NCI-H2081 treated with DMSO at 0.1 percent for 48 hours (cell line): Measurements from ENCODE around the gene GTF2A1L.
A peak's percentile ranks its signal among the peaks of the same experiment; 100 is the strongest.
"Not testable (repeated sequence)": the region's sequence is repeated elsewhere in the genome, so short reads cannot be mapped to it uniquely, and the experiment has no call there.

ENCODE experiments used
- DNase-seq: peaks from one replicate; lab custom pipeline; 2025; lab: John Stamatoyannopoulos, UW

GTF2A1L gene, protein sequence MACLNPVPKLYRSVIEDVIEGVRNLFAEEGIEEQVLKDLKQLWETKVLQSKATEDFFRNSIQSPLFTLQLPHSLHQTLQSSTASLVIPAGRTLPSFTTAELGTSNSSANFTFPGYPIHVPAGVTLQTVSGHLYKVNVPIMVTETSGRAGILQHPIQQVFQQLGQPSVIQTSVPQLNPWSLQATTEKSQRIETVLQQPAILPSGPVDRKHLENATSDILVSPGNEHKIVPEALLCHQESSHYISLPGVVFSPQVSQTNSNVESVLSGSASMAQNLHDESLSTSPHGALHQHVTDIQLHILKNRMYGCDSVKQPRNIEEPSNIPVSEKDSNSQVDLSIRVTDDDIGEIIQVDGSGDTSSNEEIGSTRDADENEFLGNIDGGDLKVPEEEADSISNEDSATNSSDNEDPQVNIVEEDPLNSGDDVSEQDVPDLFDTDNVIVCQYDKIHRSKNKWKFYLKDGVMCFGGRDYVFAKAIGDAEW

DNA sequence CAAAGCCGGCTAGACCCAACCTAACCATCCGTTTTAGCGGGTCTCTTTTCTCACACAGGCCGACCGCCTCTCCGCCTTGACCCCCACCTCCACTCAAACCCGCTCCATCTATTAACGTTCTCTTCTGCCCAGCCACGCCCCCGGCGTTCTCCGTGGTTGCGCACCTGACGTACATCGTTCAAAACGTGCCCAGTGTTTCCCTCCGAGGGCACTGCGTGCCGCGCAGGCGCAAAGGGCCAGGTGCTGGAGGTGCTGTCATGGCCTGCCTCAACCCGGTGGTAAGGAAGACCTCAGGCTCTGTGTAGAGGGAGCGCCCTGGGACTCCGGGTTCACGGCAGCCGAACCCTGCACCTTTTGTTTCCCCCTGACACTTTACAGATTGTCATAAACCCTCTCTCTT, at the start of gene GTF2A1L:
Gene GTF2A1L, plus strand, starts transcription at position 239 of the 400 bp plus-strand sequence. Its CDS starts 19 bp downstream, at position 258.
- DNase-seq: no peak

DNA sequence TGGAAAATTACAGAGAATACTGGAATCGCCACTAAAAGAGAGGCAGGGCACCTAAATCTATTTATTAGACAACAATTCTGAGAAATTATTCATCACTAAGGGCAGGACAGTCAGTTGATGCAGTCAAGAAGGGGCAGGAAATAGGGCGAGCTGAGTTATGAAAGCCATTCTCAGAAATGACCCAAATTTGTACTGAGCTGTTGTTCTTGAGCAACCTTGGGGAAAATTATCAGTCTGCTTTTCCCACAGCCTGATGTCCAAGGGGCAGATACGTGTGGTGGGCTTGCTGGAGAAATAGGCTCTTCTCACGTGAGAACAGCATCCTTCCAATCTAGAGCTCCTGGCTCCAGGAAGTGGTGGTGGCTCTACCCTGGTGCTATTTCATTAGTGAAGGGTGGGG, 49.1 kb upstream of the GTF2A1L start:
- DNase-seq: no peak

DNA sequence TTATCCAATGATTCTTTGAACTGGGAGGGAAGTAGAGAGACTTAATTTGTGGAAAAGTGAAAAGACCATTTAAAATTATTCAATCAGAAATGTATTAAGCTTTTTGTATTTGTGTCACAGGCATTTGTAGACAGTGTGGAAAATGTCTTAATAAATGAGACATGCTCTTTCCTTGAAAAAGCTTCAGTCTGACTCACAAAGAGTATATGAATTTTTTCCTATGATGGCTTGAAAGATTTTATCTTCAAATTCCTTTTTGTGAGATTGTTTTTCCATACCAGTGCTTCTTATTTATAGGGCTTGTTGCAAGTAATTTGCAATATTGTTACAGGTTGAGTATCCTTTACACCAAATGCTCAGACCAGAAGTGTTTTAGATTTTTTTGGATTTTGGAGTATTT, 48.2 kb upstream of the GTF2A1L start:
- DNase-seq: no peak

DNA sequence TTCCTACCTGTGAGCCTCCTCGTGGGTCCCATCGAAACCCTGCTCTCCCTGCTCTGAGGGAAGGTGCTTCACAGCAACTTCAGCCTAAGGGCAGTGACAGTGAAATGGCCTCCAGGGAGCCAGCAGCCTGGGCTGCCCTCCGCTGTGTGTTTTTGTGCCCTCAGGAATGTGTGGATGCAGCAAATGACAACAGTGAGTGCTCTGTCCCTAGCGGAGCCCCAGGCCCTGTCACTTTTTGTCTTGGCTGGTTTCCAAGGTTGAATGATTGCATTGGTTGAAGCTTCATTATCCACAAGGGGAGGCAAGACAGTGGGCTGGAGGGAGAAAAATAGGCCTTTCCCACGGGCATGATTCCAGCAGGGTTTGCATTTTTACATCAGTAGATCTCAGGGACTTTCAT, 44.8 kb upstream of the GTF2A1L start:
- DNase-seq: no peak

DNA sequence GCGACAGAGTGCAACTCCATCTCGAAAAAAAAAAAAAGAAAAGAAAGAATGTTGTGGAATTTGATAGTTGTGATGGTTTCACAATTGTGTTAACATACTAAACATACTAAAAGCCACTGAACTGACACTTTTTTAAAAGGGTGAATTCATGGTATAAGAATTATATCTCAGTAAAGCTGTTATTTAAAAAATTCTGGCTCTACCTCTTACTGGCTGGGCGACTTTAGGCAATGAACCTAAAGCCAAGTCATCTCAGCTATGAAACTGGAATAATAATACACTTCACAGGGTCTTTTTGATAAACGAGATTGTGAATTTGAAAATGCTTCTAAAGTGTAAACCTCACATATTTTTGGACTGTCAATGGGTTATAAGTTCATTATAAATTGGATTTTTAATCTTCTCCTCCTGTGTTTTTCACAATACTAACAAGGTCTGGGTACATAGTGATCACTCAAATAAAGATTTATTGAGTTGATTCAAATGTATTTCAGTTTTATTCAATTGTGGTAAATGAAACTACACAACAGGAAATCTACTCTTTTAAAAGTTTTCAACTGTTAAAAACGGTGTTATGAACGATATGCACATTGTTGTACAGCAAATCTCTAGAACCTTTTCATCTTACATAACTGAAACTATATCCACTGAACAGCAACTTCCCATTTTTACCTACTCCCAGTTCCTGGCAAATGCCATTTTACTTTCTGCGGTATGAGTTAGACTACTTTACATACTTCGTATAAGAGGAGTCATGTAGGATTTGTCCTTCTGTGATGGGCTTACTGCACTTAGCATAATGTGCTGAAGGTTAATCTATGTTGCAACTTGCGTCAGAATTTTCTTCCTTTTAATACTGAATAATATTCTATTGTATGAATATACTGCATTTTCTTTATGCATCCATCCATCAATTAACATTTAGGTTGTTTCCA, 43.0 kb upstream of the GTF2A1L start:
- no peak for DNase-seq

DNA sequence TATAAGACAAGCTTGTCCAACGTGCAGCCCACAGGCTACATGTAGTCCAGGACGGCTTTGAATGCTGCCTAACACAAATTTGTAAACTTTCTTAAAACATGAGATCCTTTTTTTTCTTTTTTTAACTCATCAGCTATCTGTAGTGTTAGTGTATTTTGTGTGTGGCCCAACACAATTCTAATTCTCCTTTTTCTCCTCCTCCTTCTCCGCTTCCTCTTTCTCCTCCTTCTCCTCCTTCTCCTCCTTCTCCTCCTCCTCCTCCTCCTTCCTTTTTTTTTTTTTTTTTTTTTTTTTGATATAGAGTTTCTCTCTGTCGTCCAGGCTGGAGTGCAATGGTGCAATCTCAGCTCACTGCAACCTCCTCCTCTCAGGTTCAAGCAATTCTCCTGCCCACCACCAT, 39.3 kb upstream of the GTF2A1L start:
- no peak for DNase-seq

DNA sequence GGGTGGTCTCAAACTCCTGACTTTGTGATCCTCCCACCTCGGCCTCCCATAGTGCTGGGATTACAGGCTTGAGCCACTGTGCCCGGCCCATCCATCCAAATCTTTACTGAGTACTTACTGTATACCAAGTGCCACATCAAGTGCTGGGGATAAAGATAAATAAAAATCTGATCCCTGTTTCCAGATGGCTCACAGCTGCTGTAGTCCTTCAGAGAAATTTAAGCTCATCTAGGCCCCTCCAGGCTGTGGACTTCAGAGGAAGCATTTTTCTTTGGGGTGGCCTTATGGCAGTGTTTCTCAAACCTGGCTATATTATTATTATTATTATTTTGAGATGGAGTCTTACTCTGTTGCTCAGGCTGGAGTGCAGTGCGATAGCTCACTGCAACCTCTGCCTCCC, 33.7 kb upstream of the GTF2A1L start:
- DNase-seq: no peak

DNA sequence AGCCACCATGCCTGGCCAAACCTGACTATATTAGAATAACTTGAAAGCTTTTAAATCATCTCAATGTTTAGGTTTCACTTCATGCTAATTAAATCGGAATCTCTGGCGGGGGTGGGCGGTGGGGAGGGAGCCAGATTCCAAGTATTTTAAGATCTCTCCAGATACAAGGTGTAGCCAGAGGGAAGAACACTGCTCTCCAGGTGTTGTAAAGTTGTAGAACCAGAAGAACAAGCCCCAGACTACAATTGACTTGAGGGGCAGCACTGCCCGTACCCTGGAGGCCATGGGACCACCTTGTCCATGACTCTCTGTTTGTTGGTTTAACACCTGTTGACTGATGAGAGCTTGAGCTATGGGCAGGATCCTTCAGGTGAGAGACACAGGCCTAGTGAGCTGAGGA, 33.1 kb upstream of the GTF2A1L start:
- DNase-seq: no peak

DNA sequence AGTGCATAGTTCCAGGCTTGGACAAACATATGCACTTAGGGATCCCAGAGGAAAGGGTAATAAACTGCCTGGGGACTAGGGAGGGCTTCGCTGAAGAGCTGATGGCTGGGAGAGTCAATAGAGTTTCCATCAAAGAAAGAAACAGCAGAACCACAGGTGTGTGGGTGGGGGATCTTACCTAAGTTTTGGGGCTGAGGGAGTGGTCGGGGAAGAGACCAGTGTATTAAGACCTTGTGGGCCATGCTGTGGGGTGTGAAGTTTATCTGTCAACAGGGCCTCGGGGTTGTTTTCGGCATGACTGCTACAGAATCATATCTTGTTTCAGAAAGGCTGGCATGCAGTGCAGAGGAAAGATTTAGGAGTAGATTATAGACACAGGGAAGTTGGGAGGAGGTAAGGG, 31.2 kb upstream of the GTF2A1L start:
- no peak for DNase-seq

DNA sequence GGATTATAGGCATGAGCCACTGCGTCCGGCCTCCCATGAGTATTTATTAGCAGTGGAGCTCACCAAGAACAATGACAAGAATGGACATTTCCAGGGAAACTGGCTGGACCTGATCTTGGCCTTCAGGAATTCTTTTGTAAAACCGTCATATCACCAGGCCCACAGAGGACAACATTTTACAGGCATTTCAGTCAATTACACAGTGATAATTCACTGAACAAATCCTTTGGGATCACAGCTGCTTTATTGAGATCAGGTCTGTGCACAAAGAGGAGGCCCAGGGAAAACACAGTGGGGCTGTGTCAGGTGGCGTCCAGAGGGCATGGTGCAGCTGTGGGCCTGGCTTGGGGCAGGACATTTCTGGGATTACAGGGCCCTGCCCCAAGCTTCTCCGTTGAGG, 30.1 kb upstream of the GTF2A1L start:
- DNase-seq: no peak

DNA sequence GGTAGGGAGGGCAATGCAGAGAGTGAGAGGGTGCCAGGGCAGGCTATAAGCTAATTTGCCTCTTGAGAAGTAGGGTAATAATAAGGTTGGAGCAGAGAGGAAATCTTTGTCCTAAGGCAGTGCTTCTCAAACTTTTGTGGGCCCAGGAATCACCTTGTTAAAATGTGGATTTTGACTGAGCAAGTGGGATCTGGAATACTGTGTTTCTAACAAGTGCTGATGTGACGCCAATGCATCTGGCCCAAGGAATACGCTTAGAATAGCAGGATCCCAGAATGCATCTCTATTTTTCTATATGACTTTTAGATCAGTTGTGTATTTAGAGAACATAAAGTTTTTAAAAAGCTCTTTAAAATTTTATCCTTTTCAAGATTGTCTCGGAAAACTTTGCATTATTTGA, 29.7 kb upstream of the GTF2A1L start:
- DNase-seq: no peak

DNA sequence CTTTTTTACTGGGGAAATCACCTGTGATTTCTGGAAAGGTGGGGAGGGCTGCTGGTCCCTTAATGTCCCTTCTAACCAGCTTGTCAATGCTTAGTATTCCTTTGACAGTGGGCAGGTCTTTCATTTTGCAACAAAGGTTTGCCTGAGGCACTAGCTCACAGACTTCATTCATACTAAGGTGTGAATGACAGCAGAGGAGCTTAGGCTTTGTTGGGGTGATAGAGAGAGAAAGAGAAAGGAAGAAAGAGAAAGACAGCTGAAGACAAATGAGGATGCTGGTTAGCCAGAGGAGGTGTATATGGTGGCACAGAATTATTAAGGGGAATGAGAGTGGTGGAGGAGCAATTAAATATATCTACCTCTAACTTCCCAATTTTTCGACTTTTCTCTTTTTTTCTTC, 28.9 kb upstream of the GTF2A1L start:
- no peak for DNase-seq

DNA sequence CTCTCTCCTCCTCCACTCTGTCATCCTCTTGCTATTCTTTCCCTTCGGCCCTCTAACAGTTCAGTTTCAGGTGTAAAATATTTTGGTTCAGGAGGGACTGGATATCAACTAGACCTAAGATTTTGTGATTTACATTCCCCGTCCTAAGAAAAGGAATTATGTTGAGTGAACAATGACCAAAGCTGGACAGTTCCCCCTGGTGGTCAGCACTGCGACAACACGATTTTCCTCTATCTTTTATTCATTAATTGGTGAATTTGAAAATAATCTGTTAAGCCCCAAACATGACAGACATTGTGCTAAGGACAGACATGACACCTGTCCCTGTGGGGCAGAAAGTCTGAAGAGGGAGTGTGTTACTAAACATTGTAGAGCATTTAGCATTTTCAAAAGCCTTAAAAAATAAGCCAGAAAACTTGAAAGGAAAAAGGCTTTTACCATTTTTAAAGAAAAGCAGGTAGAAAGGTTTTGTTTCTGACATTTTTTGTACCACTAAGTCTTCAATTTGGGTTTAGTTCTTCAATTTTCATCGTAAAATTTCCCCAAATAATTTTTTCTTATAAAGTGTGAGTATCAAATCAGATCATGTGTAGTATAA, 28.4 kb upstream of the GTF2A1L start:
- DNase-seq: peak; percentile 17

DNA sequence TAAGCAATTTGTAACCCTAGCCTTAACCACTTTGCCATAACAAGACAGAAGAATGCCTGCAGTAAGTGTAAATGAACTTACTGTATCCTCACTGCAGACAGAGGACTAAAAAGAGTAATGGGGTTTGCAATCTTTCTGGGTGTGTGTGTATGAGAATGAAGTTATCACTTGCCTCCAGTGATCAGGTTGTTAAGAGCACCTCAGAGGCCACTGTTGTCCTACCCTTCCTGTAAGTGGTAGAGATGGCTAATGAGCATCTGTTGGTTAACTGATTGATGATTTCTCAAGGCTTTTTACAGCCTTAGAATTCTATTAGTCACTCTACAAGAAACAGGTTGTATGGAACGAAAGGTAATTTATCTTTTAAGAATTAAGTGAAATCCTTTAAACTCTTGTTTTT, 27.6 kb upstream of the GTF2A1L start:
- DNase-seq: no peak

DNA sequence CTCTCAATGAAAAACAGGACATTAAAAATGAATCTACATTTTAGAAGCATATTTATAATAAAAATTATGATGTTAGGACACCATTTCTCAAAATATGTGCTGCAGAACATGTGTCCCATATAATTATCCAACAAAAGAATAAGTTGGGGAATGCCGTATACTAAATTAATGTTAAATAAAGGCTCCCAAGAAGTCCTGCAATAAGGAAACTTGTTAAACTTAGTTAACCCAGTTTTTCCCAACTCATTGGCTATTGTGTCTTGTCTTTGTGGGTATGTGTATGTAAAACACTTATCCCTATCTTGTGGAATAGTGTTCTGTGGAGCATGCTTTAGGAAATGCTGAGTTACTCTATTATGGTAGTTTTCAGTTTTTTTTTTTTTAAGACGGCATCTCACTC, 25.6 kb upstream of the GTF2A1L start:
- no peak for DNase-seq

DNA sequence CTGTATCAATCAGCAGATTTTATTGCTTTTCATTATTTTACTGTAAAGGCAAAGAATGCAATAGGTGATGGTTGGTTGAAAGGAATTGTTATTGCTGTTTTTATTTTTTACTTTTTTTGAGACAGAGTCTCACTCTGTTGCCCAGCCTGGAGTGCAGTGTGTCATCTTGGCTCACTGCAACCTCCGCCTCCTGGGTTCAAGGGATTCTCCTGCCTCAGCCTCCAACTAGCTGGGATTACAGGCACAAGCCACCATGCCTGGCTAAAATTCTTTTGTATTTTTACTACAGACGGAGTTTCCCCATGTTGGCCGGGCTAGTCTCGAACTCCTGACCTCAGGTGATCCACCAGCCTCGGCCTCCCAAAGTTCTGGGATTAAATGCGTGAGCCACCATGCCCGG, 20.9 kb upstream of the GTF2A1L start:
- not testable (repeated sequence) for DNase-seq

DNA sequence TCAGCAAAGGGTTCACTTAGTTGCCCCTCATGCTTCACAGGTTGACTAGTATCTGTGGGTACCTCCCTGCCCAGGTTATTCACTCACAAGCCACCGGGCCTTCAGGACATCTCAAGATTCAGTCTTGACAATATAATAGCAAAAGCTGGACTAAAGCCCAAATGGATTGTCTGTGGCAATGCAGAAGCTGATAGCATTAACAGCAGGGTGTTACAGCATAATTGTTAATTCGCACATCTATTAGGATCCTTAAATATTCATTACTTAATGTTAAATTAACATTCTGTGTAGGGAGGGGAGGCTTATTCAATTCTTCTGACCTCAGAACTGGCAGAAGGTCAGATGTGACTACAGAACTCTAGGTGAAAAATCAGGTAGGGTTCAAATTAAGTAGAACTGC, 20.2 kb upstream of the GTF2A1L start:
- DNase-seq: no peak

DNA sequence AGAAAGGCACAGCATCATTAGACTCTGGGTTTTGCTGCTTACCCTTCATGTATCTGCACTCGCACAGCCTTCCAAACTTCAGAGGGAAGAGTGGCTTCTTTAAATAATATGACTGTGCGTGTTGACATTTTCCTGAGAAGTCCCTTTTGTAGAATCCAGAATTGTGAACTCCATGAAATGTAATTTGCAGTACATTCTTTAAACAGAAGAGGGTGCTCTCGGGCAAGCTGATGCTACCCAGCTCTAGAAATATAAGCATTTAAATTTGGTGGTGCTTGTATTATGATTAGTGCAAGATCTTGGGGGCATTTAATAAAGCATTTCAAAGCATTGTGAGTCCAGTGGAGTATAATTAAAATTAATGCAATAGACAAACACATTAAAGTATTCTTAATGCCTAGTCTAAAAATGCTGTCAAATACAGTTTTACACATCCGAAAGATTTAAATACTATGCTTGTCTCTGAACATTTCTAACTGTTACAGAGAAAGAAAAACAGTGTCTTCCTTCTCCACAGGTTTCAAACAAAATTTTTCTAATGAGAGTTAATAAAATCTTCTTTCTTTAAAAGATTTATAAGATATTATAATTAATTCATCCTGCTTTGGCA, 17.3 kb upstream of the GTF2A1L start:
- peak; percentile 6 for DNase-seq

DNA sequence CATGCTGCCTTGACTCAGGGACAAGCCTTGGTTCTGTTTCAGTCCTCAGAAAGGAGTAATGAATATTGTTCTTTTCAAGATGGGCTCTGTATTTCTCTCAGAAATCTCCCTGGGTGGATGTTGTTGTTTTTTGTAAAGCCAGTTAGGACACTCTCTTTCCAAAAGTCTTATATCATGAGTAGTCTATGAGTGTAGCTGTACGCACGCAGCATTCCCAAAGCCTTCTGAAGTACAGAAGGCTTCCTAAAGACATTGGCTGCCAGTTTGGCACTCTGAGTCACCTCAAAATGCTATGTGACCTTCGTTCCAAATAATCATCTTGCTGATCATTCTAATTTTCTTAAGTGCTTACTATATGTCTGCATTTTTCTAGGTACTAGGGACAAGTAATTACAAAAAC, 16.7 kb upstream of the GTF2A1L start:
- no peak for DNase-seq

DNA sequence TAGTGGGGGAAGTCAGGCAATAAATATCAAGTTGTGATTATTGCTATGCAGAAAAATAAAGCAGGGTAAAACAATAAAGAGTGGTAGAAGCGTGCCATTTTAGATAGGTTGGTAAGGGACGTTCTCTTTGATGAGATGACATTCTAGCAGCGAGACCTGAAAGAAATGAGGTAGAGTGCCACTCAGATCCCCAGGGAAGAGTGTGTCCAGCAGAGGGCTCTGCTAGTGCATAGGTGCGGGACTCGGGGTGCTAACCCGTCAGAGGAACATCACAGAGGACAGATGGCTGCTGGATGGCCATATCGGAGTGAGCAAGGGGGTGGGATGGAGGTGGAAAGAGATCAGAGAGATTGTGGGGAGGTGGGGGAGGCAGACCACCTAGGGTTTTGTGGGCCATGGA, 16.3 kb upstream of the GTF2A1L start:
- DNase-seq: peak; percentile 20

DNA sequence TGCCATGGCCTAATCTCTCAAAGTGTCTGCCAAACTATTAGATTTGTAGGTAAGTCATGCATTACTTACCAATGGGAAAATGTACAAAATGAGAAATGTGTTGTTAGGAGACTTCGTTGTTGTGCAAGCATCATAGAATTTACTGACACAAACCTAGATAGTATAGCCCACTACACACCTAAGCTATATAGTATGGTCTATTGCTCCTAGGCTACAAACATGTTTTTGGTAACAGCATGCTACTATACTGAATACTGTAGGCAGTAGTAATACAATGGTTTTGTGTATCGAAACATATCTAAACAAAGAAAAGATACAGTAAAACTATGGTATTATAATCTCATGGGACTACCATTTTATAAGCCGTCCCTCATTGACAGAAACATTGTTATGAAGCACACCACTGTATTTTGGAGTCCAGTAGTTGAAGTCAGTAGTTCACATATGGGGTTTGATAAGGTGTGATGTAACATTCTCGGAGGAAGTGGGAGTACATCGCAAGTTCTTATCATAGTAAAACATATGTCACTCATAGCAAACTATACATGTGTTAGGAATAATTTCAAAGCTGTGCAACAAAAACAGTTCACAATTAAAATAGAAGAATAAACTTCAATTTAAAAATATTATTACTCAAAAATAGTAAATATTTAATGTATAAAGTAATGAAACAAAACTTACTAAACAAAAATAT, 12.0 kb upstream of the GTF2A1L start:
- no peak for DNase-seq
